NCI-H446 (cell line): ENCODE data around the gene SP9.
A peak's percentile ranks its signal among the peaks of the same experiment; 100 is the strongest.
"Not testable (repeated sequence)": the region's sequence is repeated elsewhere in the genome, so short reads cannot be mapped to it uniquely, and the experiment has no call there.

Experiments used
- DNase-seq, 2 experiments: peaks; one replicate each; lab custom pipeline; 2025; lab: John Stamatoyannopoulos, UW

Gene SP9

DNA sequence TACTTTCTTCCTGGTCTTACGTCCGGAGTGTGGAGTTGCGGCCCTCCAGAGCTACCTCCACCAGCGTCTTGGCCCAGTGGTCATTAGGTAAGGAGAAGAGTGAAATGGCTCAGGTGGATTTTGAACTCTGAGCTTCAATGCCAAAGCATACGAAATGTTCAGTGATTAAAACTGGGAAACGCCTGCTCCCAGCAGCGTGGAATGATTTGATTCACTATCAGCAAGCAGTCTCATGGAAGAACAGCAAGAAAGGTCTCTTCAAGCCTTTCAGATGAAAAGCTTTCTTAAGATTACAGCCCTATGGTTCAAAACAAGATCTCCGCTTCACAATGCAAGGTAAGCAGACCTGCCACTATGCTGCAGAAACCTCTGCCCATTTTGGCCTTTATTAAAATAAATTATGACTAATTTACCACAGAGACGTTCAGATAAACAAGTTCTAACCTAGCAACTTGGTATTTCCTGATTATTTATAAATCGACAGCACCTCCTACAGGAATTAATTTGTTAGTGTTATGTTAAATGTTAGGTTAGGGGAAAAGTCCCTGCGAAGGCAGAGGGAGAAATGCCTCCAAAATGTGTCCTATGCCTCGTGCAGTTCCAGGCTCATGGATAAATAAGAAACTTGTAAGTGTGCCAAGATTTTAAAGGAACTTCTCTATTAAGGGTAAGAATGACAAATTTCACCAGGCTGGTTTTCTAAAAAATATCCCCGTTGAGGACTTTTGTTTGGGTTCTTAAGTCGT lies 10.1 kb downstream of the SP9 start:
- peak in 1 of 2 experiments; percentile 53 for DNase-seq

- DNase-seq: no peak
Measured at GRCh38 chr2:174350018-174350417, 15.3 kb downstream of the SP9 start.

GRCh38 chr2:174350593-174351181 lies 15.9 kb downstream of the SP9 start:
- DNase-seq: no peak

DNA sequence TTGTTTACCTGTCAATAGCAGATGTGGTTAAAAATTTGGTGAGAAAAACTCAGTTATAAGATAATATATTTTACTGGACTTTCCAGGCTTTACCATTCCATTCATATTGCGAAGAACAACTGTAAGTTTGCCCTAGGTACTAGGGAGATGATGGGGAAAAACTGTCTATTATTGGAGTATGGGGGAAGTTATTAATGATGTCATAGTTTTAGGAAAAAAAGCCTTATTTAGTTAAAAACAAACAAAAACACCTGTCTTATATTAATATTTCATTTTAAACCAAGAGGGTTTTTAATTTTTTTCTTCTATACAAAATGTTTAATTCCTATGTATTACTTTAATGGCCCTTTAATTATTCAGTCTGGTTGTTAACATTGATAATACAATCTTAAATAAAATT lies 18.2 kb downstream of the SP9 start:
- DNase-seq: no peak

DNA sequence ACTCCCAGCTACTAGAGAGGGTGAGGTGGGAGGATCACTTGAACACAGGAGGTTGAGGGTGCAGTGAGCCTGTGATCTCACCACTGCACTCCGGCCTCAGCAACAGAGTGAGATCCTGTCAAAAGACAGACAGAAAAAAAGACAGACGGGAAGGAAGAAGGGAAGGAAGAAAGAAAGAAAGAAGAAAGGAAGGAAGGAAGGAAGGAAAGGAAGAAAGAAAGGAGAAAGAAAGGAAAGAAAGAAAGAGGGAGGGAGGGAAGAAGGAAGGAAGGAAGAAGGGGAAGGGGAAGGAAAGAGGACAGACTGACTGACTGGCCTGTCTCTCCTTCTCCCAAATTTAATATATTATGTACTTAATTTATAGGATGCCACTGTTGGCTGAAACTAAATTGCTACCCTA lies 21.6 kb downstream of the SP9 start:
- DNase-seq: no peak

DNA sequence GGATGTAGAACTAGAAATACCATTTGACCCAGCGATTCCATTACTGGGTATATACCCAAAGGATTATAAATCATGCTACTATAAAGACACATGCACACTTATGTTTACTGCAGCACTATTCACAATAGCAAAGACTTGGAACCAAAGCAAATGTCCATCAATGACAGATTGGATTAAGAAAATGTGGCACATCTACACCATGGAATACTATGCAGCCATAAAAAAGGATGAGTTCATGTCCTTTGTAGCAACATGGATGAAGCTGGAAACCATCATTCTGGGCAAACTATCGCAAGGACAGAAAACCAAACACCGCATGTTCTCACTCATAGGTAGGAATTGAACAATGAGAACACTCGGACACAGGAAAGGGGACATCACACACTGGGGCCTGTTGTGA lies 24.9 kb downstream of the SP9 start:
- DNase-seq: not testable (repeated sequence)

GRCh38 chr2:174362949-174363348 lies 28.2 kb downstream of the SP9 start:
- no peak for DNase-seq

- DNase-seq: not testable (repeated sequence)
Measured at GRCh38 chr2:174363492-174364225, 28.9 kb downstream of the SP9 start.

- DNase-seq: no peak
Measured at GRCh38 chr2:174364628-174365027, 29.9 kb downstream of the SP9 start.

DNA sequence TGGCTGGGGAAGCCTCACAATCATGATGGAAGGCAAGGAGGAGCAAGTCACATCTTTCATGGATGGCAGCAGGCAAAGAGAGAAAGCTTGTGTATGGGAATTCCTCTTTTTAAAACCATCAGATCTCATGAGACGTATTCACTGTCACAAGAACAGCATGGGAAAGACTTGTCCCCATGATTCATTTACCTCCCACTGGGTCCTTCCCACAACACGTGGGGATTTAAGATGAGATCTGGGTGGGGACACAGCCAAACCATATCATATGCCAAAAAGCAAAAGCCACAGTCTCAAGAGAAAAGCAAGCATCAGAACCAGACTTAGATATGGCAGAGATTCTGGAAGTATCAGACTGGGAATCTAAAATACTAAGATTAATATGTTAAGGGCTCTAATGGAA lies 30.8 kb downstream of the SP9 start:
- DNase-seq: no peak

GRCh38 chr2:174368691-174369090 lies 33.9 kb downstream of the SP9 start:
- DNase-seq: no peak

DNA sequence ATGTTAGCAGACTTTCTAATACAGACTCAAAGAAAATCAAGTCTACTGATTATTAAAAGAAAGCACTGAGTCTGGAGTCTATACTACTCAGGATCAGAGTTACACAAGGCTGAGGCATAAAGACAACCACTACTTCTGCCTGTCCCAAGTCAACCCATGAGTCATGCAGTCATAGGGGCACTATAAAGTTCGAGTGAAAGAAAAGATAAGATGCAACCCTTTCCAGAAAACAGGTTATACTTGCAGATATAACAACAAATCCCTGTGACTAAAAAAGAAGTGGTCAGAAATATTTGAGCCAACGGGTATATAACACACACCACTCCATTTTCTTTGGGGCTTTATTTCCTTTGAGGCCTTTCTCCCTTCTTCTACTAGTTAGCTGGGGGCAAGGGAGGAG lies 42.2 kb downstream of the SP9 start:
- no peak for DNase-seq

DNA sequence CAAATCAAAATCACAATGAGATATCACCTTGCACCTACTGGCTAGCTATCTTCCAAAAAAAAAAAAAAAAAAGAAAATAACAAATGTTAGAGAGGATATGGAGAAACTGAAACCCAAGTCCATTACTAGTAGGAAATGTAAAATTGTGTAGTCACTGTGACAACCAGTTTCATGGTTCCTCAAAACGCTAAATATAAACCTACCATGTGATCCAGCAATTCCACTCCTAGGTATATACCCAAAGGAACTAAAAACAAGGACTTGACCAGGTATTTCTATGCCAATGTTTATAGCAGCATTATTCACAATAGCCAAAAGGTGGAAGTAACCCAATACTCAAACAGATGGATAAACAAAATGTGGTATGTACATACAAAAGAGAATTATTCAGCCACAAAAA lies 49.0 kb downstream of the SP9 start:
- DNase-seq: no peak

DNA sequence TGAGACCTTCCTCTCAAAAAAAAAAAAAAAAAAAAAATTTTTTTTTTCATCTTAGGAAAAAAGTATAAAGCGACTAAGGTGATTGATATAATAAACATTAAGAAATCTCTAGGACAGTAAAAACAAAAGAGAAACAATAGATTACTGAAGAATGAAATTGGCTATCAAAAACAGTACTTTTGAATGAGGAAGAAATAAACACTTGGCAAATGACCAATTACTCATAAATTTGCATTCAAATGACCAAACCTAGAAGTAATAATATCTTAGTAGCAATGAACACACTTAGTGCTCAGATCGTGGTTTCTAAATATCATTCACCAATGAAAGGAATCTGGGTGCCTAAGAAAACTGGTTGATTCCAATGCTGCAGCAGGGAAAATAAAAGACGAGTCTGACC lies 50.4 kb downstream of the SP9 start:
- no peak for DNase-seq
